ENCODE results near the gene PTPRA.
"Not testable (repeated sequence)": the region's sequence is repeated elsewhere in the genome, so short reads cannot be mapped to it uniquely, and the experiment has no call there.

The PTPRA gene

DNA sequence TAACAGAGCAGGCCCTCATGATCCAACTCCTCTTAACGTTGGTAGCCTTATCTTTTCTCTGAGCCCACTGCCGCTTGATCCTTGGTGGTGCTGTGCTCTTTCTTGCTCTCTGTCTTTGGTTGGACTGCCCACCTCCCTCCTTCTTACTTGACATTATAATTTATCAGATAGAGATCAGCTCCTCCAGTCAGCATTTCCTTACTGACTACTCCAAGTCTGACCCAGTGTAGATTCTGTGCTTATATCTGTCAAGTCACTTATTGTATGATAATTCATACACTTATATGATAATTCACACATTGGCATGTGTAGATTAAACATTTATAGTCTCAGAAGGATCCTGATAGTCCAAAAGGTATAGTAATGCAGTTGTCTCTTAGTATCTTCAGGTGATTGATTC, 18.1 kb downstream of the PTPRA start:
- no peak for DNase-seq

DNA sequence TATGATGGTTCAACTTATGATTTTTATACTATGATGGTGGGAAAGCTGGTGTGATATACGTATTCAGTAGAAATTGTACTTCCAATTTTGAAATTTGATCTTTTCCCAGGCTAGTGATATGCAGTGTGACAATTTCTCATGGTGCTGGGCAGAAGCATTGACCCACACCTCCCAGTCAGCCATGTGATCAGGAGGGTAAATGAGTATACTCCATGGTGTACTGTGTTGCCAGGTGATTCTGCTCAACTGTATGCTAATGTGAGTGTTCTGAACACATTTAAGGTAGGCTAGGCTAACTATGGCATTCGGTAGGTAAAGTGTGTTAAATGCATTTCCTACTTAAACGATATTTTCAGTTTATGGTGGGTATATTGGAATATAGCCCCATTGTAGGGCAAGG, 19.1 kb downstream of the PTPRA start:
- DNase-seq = no peak

DNA sequence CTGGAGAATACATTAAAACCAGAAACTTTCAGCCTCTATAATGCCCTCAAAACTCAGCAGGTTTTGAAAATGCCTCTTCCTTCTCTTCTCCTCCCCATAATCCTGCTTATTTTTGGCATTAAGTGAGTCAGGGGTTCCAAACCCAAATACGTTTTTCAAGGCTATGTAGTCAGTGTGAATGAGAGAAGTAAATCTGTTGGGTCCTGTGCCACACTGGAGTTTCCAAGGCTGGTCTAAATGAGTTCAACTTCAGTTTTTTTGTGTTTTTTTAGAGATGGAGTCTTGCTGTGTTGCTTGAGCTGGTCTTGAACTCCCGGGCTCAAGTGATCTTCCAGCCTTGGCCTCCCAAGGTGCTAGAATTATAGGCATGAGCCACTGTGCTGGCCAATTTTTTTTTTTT, 20.9 kb downstream of the PTPRA start:
- DNase-seq = no peak

DNA sequence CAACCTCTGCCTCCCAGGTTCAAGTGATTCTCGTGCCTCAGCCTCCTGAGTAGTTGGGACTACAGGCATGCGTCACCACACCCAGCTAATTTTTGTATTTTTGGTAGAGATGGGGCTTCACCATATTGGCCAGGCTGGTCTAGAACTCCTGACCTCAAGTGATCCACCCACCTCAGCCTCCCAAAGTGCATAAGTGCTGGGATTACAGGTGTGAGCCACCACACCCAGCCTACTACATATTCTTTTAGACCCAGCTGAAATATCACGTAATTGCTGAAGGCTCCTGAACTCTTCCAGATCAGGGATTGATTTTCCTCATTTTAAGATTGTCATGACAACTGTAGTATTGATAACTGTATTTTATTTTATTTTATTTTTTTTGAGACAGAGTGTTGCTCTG, 21.9 kb downstream of the PTPRA start:
- not testable (repeated sequence) for DNase-seq

DNA sequence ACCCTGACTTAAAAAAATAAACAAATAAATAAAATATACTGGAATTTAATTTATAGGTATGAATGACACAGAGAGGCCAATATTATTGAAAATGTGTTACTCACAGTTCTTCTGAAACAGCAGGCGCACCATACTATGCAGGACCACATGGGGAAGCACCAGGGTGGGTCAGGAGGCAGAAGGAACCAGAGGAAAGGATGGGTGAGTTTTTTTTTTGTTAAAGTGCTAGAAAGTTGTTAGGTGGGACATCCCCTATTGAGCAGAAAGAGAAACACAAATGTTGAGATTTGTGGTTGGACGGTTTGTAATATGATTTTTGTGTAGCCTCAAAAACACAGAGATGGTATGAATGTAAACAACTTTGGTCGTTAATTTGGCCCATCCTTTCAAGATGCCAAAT, 26.0 kb downstream of the PTPRA start:
- no peak for DNase-seq

DNA sequence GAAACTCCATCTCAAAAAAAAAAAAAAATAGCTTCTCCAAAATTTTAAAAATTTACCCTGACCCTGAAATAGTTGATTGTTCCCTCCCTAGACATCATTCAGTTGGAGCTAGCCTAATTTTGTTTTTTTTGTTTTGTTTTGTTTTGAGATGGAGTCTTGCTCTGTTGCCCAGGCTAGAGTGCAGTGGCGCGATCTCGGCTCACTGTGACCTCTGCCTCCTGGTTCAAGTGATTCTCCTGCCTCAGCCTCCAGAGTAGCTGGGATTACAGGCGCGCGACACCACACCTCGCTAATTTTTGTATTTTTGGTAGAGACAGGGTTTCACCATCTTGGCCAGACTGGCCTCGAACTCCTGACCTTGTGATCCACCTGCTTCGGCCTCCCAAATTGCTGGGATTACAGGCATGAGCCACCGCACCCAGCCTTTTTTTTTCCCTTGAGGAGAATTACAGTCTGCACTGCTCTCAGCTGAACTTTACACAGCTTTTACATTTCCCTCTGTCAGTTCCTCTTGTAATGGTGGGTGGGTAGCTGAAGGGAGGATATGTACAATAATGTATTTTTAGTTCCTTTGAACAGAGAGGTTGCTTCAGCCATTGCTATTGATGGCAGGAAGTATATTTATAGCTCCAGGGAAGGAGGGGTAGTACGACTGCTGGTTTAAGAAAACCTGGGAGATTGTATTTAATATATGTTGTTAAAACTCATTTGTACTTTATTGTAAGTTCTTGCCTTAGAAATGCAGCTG, 27.7 kb downstream of the PTPRA start:
- DNase-seq = no peak

DNA sequence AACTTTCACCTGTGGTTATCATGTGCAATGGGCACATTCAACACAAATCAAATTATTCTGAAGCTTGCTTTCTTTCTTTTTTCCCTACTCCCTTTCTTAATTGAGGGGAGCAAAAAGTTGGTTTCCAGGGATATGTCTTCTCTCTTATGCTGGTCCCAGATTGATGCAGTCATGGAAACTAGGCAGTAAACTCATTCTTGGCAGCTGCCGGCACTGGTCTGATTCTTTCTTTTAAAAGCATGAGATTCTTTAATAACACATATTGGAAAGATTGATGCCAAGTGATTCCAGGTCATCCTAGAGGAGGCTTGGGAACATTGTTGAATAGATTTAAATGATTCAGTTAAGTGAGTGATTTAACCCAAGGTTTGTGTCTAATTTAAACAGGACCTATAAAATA, 29.0 kb downstream of the PTPRA start:
- DNase-seq = no peak

DNA sequence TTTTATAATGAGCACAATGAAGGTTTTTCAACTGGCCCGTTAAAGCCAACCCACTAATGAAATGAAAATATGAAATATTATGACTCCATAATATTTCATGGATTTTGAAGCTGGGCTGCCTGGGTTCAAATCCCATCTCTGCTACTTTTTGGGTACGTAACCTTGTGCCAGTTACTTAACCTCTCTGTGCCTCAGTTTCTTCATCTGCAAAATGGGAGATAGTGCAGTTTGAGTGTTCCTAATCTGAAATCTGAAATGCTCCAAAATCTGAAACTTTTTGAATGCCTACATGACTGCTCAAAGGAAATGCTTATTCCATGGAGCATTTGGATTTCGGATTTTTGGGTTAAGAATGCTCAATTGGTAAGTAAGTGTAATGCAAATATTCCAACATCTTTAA, 29.5 kb downstream of the PTPRA start:
- no peak for DNase-seq

DNA sequence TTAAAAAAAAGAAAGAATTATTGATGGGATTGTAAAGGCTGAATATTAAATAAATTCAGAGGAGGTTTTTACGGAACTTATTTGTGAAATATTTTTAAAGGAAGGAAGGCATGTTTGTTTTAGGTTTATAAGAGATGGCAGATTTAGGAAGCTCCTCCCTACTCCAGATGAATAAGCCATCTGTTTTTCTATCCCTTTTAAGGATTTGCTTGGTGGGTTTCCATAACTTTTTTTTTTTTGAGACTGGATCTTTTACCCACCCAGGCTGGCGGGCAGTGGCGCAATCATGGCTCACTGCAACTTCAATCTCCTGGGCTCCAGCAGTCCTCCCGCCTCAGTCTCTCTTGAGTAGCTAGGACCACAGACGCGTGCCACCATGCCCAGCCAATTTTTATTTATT, 30.4 kb downstream of the PTPRA start:
- no peak for DNase-seq

DNA sequence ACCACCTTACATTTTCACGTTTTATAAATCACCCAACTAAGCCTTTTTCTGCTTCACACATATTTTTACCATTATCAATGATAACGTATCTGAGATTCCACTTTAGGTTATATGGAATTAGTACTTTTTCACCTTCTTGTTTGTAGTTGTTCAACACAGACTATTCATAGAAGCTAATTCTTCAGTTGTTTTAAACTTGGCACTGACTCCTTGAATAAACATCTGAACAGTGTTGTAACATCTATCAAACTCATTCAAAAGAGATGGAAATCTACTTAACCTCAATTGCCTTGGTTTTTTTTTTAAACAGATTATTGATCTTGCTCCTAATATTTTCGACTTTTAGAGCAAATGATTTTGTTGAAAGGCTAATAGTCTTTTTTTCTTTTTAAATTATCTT, 34.2 kb downstream of the PTPRA start:
- no peak for DNase-seq

DNA sequence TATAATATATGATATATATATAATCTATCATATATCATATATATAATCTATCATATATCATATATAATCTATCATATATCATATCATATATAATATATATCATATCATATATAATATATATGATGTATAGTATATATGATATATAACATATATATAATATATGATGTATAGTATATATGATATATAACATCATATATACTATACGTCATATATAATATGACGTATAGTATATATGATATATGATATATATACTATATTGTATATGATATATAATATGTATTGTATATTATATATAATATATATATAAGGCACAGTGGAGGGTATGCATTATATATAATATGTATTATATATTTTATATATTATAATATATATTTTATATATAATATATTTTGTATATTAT, 36.7 kb downstream of the PTPRA start:
- no peak for DNase-seq

DNA sequence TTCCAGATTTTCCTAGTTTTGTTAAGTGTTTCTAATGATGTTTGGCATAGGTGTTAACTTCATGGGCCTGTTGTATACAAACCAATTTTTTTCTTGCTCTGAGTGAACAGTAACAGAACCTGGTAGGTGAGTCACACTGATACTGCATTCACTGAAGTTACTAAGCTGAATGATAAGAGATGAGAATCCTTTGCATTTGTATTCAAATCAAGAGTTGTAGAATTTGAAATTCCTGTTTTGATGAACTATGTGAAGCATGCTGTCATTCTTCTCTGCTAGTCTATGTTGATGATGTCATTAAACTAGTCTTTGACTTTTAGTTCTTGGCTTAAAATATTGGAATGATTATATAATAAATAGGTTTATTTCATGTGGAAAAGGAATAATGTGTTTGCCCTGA, 37.9 kb downstream of the PTPRA start:
- no peak for DNase-seq

DNA sequence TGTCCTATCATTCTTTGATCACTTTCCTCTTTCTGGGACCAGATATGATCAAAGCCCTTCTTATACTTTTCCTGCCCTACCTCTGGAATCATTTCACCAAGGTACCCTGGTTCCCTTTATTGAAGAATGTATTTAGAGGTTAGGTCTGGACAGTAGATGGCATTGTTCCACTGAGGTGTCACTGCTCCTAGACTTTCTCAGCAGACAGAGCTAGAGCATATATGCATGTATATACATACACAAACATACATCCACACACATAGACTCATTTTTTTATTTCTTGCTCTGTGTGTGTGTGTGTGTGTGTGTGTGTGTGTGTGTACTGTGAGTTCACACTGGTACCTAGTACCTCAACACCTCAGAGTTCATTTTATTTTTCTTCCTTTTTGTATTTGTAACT, 40.9 kb downstream of the PTPRA start:
- no peak for DNase-seq

DNA sequence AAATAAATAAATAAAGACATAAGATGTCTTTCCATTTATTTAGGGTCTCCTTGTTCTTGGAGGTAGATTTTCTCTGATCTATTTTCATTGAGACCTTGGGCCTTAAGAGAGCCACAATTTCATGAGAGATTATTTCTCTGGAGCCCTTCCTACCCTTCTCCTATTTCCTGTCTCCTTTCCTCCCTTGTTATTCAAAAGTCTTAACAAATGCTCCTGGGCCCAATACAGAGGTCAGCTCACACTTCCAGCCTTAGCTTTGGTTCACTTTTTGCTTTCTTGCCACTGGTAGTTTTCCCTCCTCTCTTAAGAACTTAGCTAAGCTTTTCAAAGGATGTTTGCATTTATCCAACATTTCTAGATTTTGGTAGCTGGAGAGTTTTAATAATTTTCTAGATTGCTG, 44.0 kb downstream of the PTPRA start:
- no peak for DNase-seq

DNA sequence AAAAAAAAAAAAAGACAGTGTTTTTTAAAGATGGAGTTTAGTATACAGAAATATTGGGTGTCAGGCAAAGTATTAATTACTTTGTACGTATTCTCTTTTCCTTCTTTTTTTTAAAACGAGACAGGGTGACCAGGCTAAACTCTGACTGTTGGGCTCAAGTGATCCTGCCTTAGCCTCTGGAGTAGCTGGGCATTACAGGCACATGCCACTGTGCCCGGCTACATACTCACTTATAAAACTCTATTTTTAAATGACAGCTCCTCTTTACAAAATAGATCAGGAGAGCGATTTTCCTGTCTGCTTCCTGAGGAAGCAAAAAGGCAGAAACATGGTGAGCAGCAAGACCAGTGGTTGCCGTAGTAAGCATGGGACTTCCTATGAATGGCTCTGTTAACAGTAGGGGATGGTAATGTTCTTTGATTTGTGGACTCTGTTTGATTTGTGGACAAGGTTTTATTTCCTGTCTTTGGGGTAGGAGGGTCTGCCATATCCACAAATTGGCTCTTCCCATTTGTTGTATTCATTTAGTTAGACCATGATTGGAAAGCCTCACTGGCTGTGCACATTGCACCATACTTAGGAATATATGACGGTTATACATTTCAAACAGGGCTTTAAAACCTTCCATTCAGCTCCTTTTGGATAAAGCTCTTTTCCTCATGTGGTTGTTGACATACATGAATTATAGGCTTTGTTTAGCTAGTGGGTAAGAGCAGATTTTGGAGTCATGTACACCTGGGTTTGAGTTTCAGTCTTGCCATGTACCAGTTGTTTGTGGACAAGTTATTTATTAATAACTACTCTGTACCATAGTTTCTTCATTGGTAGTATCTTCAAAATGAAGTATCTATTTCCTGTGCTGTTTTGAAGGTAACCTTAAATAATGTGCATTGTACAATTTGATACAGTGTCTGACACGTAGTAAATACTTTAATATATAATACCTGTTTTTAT, 45.1 kb downstream of the PTPRA start:
- no peak for DNase-seq

DNA sequence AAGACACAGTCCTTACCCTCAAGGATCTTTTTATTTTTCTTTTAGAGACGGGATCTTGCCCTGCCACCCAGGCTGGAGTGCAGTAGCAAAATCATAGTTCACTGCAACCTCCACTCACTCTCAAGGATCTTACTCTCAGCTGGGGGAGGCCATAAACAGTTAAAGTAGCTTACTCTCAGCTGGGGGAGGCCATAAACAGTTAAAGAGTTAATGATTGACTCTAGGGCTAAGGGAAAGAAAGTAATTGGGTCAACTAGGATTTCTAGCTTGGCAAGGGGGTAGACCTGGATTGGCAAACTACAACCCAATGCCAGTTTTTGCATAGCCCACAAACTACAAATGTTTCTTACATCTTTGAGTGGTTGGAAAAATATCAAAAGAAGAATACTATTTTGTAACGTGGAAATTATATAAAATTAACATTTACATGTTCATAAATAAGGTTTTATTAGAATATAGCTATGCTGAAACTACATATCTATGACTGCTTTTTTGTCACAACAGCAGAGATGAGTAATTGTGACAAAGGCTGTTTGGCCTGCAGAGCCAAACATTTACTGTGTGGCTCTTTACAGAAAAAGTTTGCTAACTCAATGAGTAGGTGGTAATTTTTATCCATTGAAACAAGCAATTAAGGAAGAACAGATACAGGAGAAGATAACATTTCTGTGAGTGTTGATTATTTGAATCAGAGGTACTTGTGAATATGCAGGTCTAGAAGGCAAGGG, 46.4 kb downstream of the PTPRA start:
- no peak for DNase-seq

DNA sequence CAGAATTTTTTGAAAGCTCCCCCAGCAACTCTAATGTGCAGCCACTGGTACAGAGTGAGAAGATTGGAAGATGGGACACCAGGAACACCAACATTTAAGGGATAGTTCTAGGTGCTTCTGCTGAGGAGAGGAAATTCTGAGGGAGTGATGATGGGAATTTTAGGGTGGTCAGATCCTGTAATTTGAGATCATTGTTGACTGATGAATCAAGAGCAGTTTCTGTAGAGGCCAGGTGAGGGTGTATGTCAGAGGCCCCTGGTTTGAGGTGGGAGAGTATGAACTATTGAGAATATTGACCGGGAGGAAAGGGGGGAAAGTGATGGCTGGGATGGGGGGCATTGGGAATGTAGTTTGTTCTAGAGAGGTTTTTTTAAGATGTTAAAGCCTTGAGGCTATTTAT, 47.2 kb downstream of the PTPRA start:
- DNase-seq = no peak

DNA sequence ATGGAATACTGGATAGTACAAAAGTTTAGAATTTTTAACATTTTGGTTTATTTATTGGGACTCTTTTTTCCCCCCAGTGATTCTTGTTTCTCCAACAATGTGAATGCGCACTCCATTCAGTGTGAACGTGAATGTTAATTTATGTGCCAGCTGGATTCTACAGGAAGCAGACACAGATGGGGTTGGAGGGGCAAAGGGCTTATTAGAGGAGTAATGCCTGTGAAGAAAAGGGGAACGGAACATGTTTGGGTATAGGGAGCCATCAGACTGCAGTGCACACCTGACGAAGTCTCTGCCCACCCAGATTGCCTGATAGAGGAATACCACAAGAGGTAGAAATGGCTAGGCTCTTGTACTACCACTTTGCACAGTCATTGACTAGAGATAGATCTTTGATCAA, 48.2 kb downstream of the PTPRA start:
- DNase-seq = no peak

DNA sequence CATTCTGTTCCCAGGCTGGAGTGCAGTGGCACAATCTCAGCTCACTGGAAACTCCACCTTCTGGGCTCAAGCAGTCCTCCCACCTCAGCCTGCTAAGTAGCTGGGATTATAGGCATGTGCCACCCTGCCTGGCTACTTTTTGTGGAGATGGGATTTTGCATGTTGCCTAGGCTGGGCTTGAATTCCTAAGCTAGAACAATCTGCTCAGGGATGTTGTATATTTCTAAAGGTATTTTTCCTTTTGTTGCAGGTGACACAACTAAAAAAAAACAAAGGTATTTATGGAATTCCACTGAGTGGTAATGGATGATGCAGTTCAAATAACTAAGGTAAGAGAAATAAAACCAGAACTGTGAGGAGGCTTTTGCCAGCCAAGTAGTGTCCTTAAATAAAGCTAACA, 49.7 kb downstream of the PTPRA start:
- no peak for DNase-seq

DNA sequence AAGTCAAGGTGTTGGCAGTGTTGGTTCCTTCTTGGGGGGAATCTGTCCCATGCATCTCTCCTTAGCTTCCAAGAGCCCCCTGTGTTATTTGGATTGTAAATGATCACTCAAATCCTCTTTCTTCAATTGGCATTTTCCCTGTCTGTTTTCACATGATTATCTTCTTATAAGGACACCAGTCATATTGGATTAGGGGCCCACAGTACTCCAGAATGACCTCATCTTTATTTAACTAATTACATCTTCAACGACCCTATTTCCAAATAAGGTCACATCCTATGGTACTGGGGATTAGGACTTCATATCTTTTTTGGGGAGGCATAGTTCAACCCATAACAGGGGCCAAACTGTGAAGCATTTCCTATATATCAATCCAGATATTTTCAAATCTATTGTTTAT, 57.3 kb downstream of the PTPRA start:
- DNase-seq = no peak

DNA sequence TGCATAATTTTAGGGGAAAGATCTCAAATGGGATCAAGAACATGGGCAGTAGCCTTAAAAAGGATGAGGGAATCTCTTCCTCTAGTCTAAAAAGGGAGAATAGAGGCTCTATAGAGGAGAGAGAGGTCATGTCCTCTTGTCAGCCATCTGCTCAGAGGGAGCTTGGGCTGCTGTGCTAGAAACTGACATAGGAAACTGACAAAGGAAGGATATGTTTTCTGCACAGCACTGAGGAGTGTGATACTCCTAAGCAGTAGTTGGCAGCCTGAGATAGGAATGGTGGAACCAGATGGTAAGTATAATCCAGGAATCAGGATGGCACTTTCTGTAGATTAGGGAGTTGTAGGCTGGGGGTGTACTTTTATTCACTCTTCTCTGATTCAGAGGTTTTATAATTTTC, 59.2 kb downstream of the PTPRA start:
- no peak for DNase-seq

DNA sequence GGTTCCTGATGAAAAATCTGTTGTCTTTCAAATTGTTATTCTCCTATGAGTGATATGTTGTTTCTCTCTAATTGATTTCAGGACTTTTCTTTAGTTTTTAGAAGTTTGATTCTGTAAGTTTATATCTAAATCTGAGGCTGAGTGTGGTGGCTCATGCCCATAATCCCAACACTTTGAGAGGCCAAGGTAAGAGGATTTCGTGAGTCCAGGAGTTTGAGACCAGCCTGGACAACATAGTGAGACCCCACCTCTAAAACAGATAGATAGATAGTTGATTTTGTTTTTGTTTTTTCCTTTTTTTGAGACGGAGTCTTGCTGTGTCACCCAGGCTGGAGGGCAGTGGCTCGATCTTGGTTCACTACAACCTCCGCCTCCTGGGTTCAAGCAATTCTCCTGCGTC, 64.6 kb downstream of the PTPRA start:
- DNase-seq = no peak

DNA sequence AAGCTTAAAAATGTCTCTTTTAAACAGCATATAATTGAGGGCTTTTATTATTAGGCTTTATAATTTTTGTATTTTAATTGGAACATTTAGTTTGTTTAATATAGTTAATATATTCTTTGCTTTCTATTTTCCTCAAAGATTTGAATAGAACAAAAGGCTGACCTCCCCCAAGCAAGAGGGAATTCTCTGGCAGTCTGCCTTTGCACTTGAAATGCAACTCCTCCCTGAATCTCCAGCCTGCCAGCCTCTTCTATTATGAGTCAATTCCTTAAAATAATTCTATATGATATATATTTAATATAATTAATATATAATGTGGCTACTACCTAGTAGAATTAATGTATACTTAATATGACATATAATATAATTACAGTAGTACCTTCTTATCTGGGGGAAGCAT, 69.2 kb downstream of the PTPRA start:
- no peak for DNase-seq
